ENCODE results near the gene RGS14. TPM values are rescaled to one million over a fixed set of nuclear protein-coding genes. Genes with fewer than 3 reads are reported as not detected.
A peak's percentile ranks its signal among the peaks of the same experiment; 100 is the strongest.
"Not testable (repeated sequence)": the region's sequence is repeated elsewhere in the genome, so short reads cannot be mapped to it uniquely, and the experiment has no call there.

Gene RGS14
- total RNA-seq, 1 donor from 2014 or later, result 41.3 TPM

DNA sequence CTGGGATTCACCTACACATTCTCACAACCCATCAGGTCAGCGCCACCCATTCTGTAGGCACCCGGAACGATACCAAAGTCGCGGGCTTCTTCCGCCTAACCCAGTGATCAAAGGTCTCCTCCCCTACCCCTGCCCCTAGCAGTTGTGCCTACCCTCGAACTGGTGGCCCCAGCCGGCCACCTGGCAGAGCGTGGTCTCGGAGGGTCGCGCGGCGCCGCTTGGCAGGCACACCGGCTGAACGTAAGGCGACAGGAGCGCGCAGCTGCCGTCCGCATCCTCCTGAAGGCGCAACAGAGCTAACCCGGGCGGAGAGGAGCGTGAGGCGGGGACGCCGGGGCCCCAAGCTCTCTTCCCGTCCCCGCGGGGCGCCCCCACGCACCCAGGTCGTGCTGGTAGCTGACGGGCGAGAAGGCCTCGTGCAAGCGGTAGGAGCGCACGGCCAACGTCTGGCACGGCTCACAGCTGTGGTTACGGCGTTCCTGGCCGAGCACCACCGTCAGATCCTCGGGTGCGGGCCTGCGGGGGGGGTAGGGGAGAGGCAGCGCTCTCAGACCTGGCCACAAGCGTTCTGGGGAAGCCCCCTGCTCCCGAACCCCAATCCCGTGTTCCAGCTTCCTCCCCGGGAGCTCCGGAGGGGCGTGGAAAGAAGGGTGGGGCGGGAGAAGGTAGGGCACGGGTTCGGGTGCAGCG, 45.5 kb downstream of the RGS14 start:
- Mint-ChIP-seq H3K4me1 (ENCODE audit: low read depth) (peaks cover 17% of the 10 kb centered on the region), H3K9me3 (no peaks in the 10 kb centered on the region), H3K4me3 (peak overlapping the region; percentile 84), H3K36me3 (ENCODE audit: low read depth) (no peaks in the 10 kb centered on the region), H3K27ac (peak overlapping the region; percentile 48), H3K27me3 (ENCODE audit: insufficient read depth) (peaks cover 34% of the 10 kb centered on the region)
- intact Hi-C loops (cut with micrococcal nuclease), result loop anchor here (1.0 to 2.0 kb wide), 8 partner anchors 13 to 190 kb away; partner anchors contain the start of genes LMAN2, PDLIM7, PRR7 and TMED9
- DNase-seq (ENCODE audit: low spot score), result peak; percentile 21

DNA sequence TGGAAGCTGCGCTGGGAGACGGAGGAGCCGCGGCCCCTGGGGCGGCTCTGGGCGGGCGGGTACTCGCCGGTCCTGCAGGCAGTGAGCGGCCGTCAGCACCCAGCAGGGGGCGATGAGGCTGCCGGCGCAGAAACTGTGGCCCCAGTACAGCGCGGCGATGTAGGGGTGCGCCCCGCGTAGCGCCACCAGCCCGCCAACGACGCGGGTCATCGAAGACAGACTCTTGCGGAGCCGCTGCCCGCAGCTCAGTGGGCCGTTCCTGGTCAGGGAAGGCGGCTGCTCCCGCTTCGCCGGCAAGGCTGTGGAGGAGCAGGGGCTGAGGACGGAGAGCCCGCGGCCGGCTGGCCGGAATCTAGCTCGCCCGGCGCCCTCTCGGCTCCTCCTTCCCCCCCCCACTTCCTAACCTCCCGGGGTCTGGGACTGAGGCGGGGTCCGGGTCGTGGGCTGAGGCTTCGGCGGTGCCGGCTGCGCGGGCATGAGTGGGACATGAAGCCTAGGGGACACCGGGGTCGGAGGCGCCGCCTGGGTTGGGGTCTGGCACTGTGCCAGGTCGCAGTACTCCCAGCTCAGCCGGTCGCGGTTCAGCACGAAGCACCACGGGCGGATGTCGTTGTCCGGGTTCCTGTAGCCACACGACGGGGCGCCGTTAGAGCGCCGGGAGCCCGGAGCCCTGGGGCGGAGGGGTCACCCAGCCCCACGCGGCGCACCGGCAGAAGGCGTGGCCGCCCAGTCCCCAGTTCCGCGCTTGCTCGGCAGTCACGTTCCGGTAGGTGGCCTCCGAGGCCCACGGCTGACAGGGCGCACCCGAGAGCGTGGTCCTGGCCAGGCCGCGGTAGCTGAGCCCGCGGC, 46.3 kb downstream of the RGS14 start:
- no peaks in the 10 kb centered on the region for H3K36me3 Mint-ChIP-seq (ENCODE audit: low read depth)
- H3K27ac Mint-ChIP-seq, result no peak overlapping the region
- no peaks in the 10 kb centered on the region for H3K9me3 Mint-ChIP-seq
- DNase-seq (ENCODE audit: low spot score), result peak; percentile 75
- H3K4me1 Mint-ChIP-seq (ENCODE audit: low read depth), result peaks cover 17% of the 10 kb centered on the region
- peaks cover 34% of the 10 kb centered on the region for H3K27me3 Mint-ChIP-seq (ENCODE audit: insufficient read depth)
- peak overlapping the region; percentile 84 for H3K4me3 Mint-ChIP-seq
- intact Hi-C loops (cut with micrococcal nuclease), result loop anchor here (1.0 to 2.0 kb wide), 9 partner anchors 14 to 189 kb away; partner anchors contain the start of genes GRK6, LMAN2, PDLIM7 and PRR7

DNA sequence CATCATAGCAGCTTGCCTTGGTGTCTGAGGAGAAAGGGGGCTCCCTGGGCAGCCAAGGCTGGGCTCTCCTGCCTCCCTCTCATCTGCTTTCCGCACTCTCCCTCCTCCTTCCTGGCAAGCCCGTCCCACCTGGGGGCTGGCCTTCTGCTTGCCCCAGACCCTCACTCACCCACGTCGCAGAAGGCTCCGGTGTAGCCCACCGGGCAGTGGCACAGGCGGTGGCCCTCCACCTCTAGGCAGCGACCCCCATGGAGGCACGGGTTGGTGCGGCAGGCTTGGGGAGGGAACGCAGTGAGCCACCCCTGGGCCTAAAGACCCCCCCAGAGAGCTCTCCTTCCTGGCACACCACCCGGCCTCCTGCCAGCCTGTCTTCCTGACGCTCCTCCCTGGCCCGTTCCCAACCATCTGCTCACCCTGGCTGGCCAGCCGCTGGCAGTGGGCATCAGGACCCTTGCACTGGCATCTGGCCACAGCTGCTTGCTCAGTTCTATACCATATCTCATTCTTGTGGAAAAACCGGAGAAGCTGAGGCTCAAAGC, 47.0 kb downstream of the RGS14 start:
- DNase-seq (ENCODE audit: low spot score), result no peak
- Mint-ChIP-seq H3K27ac (no peak overlapping the region), H3K4me1 (ENCODE audit: low read depth) (peaks cover 17% of the 10 kb centered on the region), H3K36me3 (ENCODE audit: low read depth) (no peaks in the 10 kb centered on the region), H3K4me3 (peak overlapping the region; percentile 37), H3K9me3 (no peaks in the 10 kb centered on the region), H3K27me3 (ENCODE audit: insufficient read depth) (peaks cover 34% of the 10 kb centered on the region)
- intact Hi-C loops (cut with micrococcal nuclease), result loop anchor here (1.0 kb wide), 1 partner anchor 22 kb away; the partner anchor contains the start of gene GRK6

DNA sequence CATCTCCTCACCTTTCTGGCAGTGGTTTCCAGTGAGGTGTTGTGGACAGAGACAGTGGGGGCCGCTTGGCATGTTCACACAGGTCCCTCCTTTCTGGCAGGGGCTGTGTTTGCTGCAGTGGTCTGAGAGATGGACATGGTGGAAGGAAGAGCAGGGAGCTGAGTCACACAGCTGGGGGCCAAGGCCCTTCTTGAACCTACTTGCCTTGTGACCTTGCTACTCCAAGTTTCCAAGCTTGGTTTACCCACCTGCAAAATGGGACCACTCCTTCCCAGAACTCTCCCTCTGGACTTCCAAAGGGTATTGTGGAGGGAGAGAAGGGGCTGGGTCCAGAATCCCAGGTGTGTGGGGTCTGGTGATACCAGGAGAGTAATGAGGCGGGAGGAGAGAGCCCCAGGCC, 47.6 kb downstream of the RGS14 start:
- Mint-ChIP-seq H3K4me1 (ENCODE audit: low read depth) (peaks cover 17% of the 10 kb centered on the region), H3K4me3 (peak overlapping the region; percentile 37), H3K27ac (no peak overlapping the region), H3K9me3 (no peaks in the 10 kb centered on the region), H3K27me3 (ENCODE audit: insufficient read depth) (peaks cover 34% of the 10 kb centered on the region), H3K36me3 (ENCODE audit: low read depth) (no peaks in the 10 kb centered on the region)
- DNase-seq (ENCODE audit: low spot score), result no peak
- intact Hi-C loops (cut with micrococcal nuclease), result no loop called here

DNA sequence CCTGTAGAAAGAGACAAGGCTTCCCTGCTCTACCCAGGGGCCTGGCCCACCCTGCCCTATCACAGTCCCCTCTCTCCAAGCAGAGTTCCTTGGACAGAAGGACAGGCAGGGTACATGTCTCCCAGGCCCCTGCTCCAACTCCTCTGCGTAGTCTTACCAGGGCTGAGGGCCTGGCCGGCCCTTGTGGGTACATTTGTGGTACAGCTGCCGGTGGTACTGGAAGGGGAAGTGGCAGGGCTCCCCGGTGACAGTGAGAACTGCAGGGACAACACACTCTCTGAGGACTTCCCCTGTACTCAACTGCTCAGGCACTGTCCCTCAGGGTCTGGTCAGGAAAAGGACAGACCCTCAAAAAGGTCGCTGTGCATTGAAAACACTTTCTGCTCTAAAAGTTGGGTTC, 48.1 kb downstream of the RGS14 start:
- intact Hi-C loops (cut with micrococcal nuclease), result no loop called here
- DNase-seq (ENCODE audit: low spot score), result no peak
- Mint-ChIP-seq H3K27ac (no peak overlapping the region), H3K9me3 (no peaks in the 10 kb centered on the region), H3K27me3 (ENCODE audit: insufficient read depth) (peaks cover 34% of the 10 kb centered on the region), H3K4me3 (no peak overlapping the region), H3K36me3 (ENCODE audit: low read depth) (no peaks in the 10 kb centered on the region), H3K4me1 (ENCODE audit: low read depth) (peaks cover 22% of the 10 kb centered on the region)

DNA sequence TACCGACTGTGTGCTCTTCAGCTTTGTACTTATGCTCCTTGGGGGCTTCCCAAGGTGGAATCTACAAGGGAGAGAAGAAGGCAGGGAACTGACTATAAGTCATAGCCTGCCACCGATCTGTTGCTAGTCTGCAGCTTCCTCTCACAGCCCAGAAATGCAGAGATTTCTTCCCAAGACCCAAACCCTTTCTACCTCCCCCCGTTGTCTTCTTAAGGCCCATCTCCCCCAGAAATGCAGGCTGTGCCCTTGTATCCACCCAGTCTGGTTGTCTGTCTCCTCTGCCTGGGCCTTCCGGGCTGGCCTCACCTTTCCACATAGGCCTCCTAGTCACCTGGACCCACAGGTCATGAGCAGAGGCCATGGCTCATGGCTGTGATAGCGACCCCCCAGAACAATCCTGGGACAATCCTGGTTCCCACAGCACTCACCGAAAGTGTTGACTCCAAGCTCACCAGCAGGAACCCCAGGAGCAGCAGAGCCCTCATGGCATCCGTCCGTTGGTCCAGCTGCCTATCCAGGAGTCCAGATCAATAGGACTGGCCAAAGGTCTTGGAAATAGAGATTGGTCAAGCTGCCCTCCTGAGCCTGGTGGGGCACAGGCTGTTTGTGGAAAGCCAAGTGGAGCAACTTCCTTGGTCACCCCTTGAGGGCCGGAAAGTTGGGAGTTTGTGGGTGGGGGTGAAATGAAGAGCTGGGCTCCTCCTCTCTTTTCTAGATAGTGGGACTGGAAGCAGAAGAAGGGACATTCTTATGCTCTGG, 51.5 kb downstream of the RGS14 start, which contains the start of gene F12:
Gene F12, minus strand, starts transcription at position 522 of the 759 bp plus-strand sequence. Its CDS starts 37 bp downstream, at position 485.
- no peaks in the 10 kb centered on the region for H3K9me3 Mint-ChIP-seq

DNA sequence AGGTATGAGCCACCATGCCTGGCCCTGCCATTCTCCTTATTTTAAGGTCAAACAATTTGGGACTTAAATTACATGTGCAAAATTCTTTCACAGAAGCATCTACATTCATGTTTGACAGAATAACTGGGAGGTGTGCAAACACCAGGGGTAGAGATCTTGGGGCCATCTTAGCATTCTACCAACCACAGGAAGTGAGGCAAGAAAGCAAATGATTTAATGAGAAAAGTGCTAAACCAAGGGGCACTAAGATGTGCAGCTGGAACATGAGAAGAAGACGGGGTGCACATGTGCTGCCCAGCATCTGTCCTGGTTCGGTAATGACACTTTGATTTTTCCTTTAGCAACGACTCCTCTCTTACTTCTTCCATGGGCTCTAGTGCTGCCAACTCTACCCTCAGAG, 52.9 kb downstream of the RGS14 start:
- intact Hi-C loops (cut with micrococcal nuclease), result no loop called here
- H3K9me3 Mint-ChIP-seq, result no peaks in the 10 kb centered on the region
- peaks cover 7% of the 10 kb centered on the region for H3K27me3 Mint-ChIP-seq (ENCODE audit: insufficient read depth)
- no peak overlapping the region for H3K4me3 Mint-ChIP-seq
- no peaks in the 10 kb centered on the region for H3K36me3 Mint-ChIP-seq (ENCODE audit: low read depth)
- peaks cover 25% of the 10 kb centered on the region for H3K4me1 Mint-ChIP-seq (ENCODE audit: low read depth)
- no peak for DNase-seq (ENCODE audit: low spot score)
- H3K27ac Mint-ChIP-seq, result no peak overlapping the region

More for the DNA sequence above, 51.5 kb downstream of the RGS14 start, which contains the start of gene F12:
- intact Hi-C loops (cut with micrococcal nuclease), result no loop called here
- Mint-ChIP-seq H3K27me3 (ENCODE audit: insufficient read depth) (peaks cover 7% of the 10 kb centered on the region), H3K4me1 (ENCODE audit: low read depth) (peaks cover 20% of the 10 kb centered on the region), H3K27ac (no peak within 1 kb of the TSS), H3K36me3 (ENCODE audit: low read depth) (no peaks in the 10 kb centered on the region), H3K4me3 (no peak within 1 kb of the TSS)
- DNase-seq (ENCODE audit: low spot score), result no peak

DNA sequence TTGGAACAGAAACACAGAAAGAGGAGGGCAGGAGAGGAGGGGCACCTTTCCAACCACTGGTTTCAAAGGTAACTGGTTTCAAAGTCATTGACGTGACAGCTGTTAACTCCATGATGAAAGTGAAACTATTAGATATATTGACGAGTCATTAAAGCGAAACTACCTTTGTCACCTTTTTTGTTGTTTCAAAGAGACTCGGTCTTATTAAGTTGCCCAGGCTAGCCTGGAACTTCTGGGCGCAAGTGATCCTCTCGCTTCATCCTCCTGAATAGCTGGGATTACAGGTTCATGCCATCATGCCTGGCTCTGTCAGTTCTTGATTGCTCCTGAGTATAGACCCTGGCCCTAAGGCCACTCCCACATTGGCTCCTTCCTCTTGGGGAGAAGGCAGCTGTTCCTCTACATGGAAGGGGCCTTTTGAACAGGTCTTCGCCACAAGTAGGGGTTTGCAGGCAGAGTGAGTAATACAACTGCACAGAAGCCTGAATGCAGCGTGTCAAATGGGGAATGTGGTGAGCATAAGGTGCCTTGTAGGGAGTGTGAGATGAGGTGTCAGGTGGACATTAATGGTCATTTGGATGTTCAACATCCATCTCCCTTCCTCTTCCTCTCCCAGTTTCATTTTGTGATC, 55.0 kb downstream of the RGS14 start:
- Mint-ChIP-seq H3K4me1 (ENCODE audit: low read depth) (peaks cover 25% of the 10 kb centered on the region), H3K27me3 (ENCODE audit: insufficient read depth) (peaks cover 2% of the 10 kb centered on the region), H3K4me3 (no peak overlapping the region), H3K27ac (no peak overlapping the region), H3K9me3 (no peaks in the 10 kb centered on the region), H3K36me3 (ENCODE audit: low read depth) (no peaks in the 10 kb centered on the region)
- intact Hi-C loops (cut with micrococcal nuclease), result no loop called here
- no peak for DNase-seq (ENCODE audit: low spot score)

DNA sequence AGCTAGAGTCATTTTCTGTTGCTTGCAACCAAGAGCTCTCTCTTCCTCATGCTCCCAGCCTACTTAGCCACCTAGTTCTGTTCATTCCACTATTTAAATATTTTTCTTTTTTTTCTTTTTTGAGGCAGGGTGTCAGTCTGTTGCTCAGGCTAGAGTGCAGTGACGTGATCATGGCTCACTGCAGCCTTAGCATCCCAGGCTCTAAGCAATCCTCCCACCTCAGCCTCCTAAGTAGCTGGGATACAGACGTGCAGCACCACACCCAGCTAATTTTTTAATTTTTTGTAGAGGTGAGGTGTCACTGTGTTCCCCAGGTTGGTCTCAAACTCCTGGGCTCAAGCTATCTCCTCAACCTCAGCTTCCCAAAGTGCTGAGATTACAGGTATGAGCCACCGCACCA, 56.8 kb downstream of the RGS14 start:
- no peak for DNase-seq (ENCODE audit: low spot score)
- no peak overlapping the region for H3K27ac Mint-ChIP-seq
- peaks cover 25% of the 10 kb centered on the region for H3K4me1 Mint-ChIP-seq (ENCODE audit: low read depth)
- no peaks in the 10 kb centered on the region for H3K9me3 Mint-ChIP-seq
- intact Hi-C loops (cut with micrococcal nuclease), result no loop called here
- no peak overlapping the region for H3K4me3 Mint-ChIP-seq
- H3K36me3 Mint-ChIP-seq (ENCODE audit: low read depth), result no peaks in the 10 kb centered on the region
- H3K27me3 Mint-ChIP-seq (ENCODE audit: insufficient read depth), result peaks cover 2% of the 10 kb centered on the region

DNA sequence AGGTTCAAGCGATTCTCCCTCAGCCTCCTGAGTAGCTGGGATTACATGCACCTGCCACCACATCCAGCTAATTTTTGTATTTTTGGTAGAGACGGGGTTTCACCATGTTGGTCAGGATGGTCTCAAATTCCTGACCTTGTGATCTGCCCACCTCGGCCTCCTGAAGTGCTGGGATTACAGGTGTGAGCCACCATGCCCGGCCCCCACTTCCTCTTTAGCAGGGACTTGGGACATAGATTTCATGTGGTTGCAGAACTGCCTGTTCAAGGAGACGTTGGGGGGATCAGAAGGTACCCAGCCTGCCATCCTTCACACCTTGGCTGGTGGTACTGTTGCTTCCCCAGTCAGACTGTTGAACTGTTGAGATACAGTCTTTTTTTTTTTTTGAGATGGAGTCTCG, 59.4 kb downstream of the RGS14 start:
- H3K27ac Mint-ChIP-seq; DNase-seq (ENCODE audit: low spot score); H3K27me3 Mint-ChIP-seq (ENCODE audit: insufficient read depth); H3K36me3 Mint-ChIP-seq (ENCODE audit: low read depth); H3K9me3 Mint-ChIP-seq; H3K4me3 Mint-ChIP-seq; intact Hi-C loops (cut with micrococcal nuclease): not testable (repeated sequence)
- peaks cover 14% of the 10 kb centered on the region for H3K4me1 Mint-ChIP-seq (ENCODE audit: low read depth)

DNA sequence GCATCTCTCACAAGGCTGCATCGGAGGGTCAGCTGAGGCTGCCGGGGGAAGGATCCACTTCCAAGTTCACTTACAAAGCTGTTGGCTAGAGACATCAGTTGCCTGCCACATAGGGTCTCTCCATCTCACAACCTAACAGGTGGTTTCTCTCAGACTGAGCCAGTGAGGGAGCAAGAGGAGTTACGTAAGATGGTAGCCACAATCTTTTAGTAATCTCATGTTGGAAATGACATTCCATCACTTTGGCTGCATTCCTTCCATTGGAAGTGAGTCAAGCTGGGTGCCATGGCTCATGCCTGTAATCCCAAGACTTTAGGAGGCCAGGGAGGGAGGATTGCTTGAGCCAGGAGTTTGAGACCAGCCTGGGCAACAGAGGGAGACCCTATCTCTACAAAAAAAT, 61.3 kb downstream of the RGS14 start:
- H3K36me3 Mint-ChIP-seq (ENCODE audit: low read depth), result no peaks in the 10 kb centered on the region
- peaks cover 6% of the 10 kb centered on the region for H3K4me1 Mint-ChIP-seq (ENCODE audit: low read depth)
- H3K27ac Mint-ChIP-seq, result no peak overlapping the region
- DNase-seq (ENCODE audit: low spot score), result no peak
- intact Hi-C loops (cut with micrococcal nuclease), result no loop called here
- H3K9me3 Mint-ChIP-seq, result no peaks in the 10 kb centered on the region
- H3K27me3 Mint-ChIP-seq (ENCODE audit: insufficient read depth), result peaks cover 2% of the 10 kb centered on the region
- H3K4me3 Mint-ChIP-seq, result no peak overlapping the region

DNA sequence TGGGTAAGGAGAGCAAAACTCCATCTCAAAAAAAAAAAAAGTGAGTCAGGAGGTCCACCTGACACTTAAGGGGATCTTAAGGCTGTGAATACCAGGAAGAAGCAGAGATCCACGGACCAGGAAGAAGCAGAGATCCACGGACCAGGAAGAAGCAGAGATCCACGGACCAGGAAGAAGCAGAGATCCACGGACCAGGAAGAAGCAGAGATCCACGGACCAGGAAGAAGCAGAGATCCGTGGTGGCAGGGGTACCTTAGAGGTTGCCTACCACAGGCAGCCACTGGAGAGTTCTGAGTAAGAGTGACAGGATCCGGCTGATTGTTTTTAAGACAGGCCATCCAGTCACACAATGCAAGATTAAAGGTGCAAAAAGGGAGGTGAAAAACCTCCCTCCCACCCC, 62.7 kb downstream of the RGS14 start:
- H3K27ac Mint-ChIP-seq; H3K4me3 Mint-ChIP-seq; DNase-seq (ENCODE audit: low spot score); H3K36me3 Mint-ChIP-seq (ENCODE audit: low read depth); H3K9me3 Mint-ChIP-seq; intact Hi-C loops (cut with micrococcal nuclease); H3K27me3 Mint-ChIP-seq (ENCODE audit: insufficient read depth): not testable (repeated sequence)
- peaks cover 14% of the 10 kb centered on the region for H3K4me1 Mint-ChIP-seq (ENCODE audit: low read depth)
